GM13977 (cell line): ENCODE results near the gene PARD6A.

Source experiments
- DNase-seq: peaks from one replicate; pipeline ENCODE4 v3.0.0; 2012; ENCODE audit warnings: low spot score
- in situ Hi-C: fragments of 300-500 bp; cut with MboI; formaldehyde crosslinking; loops from one replicate; pipeline ENCODE4 v1.12.0; 2022; ENCODE audit warnings: low sequenced_read_pairs, low pct_unique_long_range_greater_than_20kb, mixed read lengths, inconsistent platforms; ENCODE audit not compliant: unreplicated experiment
- TF ChIP-seq, protein P1 (sequence below): IDR thresholded peaks from 2 replicates; pipeline ENCODE4 v1.5.1; 2012; ENCODE audit warnings: mild to moderate bottlenecking, control low read depth; ENCODE audit not compliant: insufficient read depth; ENCODE audit errors: extremely low read depth, missing control alignments

The PARD6A gene

DNA sequence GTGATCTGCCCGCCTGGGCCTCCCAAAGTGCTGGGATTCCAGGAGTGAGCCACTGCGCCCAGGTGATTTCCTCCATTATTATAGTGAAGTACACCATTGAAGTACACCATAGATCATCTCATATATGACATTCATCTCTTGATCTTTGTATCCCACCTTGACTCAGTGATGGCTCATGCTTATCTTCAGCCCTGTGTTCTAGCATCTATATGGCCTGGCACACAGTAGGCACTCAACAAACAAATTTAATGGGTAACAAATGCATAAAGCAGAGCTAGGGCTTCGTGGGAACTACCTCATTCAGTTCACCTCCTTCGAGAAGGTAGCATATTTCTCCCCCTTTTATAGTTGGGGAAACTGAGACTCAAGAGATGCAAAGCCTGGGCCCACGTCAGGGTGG is 4.8 kb downstream of the PARD6A start:
- DNase-seq = no peak
- TF ChIP-seq, protein P1, sequence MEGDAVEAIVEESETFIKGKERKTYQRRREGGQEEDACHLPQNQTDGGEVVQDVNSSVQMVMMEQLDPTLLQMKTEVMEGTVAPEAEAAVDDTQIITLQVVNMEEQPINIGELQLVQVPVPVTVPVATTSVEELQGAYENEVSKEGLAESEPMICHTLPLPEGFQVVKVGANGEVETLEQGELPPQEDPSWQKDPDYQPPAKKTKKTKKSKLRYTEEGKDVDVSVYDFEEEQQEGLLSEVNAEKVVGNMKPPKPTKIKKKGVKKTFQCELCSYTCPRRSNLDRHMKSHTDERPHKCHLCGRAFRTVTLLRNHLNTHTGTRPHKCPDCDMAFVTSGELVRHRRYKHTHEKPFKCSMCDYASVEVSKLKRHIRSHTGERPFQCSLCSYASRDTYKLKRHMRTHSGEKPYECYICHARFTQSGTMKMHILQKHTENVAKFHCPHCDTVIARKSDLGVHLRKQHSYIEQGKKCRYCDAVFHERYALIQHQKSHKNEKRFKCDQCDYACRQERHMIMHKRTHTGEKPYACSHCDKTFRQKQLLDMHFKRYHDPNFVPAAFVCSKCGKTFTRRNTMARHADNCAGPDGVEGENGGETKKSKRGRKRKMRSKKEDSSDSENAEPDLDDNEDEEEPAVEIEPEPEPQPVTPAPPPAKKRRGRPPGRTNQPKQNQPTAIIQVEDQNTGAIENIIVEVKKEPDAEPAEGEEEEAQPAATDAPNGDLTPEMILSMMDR = no peak
- in situ Hi-C loops = no loop called here

DNA sequence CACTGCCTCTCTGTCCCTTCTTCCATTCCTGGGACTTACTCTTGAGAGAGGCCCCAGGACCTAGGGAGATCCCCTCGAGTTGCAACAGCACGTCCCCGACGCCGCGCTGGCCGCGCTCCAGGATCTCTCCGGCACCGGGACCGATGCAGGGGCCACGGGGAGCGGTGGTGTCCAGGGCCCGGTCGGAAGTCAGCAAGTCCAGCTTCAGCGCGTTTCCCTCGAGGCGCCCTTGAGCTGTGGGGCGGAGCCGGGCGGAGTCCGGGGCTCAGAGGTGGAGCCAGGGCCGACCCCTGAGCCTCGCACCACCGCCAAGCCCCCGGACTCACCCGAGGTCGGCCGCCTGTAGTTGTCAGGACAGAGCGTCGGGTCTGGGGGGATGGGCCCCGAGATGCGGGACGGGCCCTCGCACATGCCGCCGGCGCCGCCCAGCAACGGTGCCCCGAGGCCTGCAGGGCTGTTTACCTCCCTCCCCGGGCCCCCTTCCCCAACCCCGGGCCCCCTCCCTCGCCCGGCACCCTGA is 5.3 kb downstream of the PARD6A start:
- TF ChIP-seq, protein P1 = no peak
- DNase-seq = no peak
- in situ Hi-C loops = no loop called here

DNA sequence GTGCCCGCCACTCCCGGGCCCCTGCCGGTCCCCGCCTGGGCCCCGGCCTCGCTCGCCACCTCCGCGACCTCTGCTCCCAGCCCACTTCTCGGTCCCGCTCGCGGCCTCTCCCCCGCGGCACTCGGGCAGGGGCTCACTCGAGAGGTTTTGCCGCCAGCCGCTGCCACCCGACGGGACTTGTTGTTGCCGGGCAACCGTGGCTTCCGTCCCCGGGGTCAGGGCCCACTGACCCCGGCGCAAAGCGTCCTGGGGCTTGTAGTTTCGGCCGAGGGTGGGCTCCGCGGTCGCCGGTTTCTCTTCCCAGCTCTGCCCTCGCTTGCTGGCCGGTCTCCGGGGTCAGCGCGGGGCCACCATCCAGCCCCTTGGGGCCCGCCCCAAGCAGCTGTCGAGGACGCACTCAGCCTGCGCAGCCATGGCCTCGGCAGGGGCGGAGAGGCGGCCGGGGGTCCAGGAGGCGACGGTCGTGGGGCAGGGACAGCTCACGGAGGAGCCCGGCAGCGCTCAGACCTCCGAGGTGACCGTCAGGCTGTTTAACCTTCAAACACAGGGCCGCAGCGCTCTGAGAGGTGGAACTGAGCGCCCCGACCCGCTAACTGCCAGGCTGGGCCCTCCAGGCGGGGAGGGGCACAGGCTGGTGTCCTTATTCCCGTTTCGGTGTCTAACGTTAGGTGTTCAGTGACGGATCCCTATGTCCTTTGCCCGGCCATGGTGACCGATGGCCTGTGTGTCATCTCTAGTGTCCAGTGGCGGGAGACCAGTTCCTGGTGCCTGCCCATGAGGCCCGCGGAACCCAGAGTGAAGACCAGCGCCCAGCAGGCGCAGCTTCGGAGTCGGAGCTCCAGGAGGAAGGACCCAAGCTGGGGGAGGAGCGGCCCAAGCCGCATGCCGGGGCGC is 6.0 kb downstream of the PARD6A start, which contains the start of the genes C16orf86 and ENKD1:
TSS of gene C16orf86 (plus strand) at position 256 of the 894 bp plus-strand sequence. CDS start at position 413, 157 bp downstream.
TSS of gene ENKD1 (minus strand) at position 192 of the 894 bp plus-strand sequence. CDS start 308 bp downstream, outside the sequence.
- DNase-seq = peak; percentile 97
- in situ Hi-C loops = no loop called here
- TF ChIP-seq, protein P1 = no peak

DNA sequence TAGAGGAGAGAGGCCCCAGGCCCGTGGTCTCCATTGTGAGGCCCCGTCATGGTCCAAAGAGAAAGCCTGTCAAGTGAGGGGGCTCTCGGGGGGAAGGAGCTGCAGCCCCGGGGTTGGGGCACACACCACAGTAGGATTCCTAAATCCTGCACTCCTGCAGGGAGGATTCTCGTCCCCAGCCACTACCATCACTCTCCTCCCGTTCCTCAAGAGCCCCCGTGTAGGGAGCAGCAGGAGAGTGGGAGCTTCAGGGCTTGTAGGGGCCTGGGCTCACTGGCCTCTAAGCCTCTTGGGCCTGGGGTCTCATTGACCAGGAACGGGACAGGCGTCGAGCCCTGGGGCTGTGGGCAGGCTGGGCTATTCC is 6.7 kb downstream of the PARD6A start:
- in situ Hi-C loops = no loop called here
- TF ChIP-seq, protein P1 = no peak
- DNase-seq = peak; percentile 28

DNA sequence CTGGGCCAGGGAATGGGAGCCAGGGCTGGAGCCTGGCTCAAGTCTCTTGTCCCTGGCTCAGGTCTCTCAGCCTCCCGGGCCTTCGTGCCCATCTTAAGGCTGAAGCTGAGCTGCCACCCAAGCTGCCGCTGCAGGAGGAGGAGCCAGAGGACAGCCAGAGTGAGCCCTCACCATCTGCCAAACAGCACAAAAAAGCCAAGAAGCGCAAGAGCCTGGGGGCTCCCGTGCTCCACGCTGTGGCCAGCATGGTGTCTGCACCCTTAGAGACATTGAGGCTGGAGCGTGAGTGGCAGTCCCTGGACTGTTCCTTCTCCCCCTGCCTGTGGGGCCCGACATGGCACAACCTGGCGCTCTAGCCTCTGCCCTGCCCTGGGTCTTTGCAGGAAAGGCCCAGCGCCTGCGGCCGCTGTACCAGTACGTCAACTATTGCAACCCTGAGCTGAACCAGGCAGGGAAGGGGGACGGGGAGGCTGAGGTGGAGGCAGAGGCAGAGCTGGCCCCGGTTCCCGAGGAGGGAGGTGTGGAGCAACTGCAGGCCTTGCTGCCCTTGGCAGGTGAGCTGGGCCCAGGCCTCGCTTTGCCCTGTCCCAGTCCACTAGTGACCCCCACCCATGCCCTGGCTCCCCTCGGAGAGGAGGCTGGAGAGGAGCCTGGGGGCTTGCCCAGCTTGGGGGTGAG is 7.2 kb downstream of the PARD6A start:
- in situ Hi-C loops = no loop called here
- DNase-seq = peak; percentile 93
- TF ChIP-seq, protein P1 = peak; percentile 88

DNA sequence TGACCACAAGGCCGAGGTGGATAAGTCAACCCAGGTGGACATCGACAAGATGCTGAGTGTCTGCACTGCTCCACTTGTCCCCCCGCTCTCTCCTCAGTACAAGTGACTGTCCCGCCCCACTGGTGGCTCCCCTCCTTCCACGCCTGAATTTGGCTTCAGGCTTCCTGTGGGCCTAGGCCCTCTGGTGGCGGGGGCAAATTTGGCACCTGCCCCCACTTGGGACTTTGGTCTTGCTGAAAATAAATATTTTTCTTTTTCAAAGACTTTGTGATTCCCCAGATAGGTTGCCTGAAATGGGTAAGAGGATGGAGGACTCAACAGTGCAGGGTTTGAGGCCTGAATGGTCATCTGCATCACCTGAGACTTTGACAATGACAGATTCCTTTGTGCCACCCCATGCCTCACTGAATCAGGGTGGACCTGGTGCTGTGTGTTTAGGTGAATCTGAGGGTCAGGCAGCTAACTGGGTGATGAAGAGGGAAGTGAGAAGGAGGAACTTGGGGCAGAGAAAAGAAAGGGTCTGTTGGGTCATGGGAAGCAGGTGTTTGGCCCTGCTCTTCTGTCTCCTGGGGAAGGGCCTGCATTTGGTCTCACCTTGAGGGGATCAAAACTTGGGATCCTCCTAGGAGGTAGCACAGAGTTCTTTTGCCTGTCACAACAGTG is 7.9 kb downstream of the PARD6A start:
- TF ChIP-seq, protein P1 = peak; percentile 35
- in situ Hi-C loops = no loop called here
- DNase-seq = peak; percentile 42
